GM12875 (cell line): ENCODE results near the gene PTPRG.

ENCODE experiments used
- H3K4me3 ChIP-seq: one replicate; pipeline ENCODE4 v1.5.1; 2011; ENCODE audit warnings: low read depth, low read length, control low read depth
- TF ChIP-seq, protein P1 (sequence below): IDR thresholded peaks from 2 replicates; pipeline ENCODE4 v1.5.1; 2011; ENCODE audit warnings: low read depth, mild to moderate bottlenecking, control low read depth, inconsistent platforms, low read length, moderate library complexity, borderline replicate concordance; ENCODE audit not compliant: insufficient read depth

Gene PTPRG

DNA sequence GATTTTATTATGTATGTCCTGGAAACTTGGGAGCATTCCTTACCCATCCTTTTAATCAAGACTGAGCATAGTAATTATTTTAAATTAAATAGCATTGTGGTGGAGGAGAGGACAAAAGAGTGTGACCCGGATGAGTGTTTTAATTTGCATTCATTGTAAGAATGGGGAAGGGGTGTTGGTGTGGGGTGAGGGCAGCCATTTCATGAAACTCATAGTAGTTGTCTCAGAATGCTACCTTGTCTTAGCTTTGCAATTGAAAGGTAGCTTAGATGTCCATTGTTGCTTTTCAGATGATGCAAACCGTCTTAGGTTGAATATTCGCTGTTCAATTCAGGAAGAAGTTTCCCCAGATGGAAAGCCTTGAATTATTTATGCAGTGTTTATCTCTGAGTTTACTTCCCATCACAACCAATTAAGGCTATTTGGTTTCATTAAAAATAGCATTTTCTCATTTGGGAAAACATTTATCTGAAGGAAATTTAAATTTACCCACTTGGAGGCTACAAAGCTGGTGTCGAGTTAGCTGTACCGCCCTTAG lies 483.6 kb downstream of the PTPRG start:
- no peak overlapping the region for H3K4me3 ChIP-seq
- TF ChIP-seq, protein P1, sequence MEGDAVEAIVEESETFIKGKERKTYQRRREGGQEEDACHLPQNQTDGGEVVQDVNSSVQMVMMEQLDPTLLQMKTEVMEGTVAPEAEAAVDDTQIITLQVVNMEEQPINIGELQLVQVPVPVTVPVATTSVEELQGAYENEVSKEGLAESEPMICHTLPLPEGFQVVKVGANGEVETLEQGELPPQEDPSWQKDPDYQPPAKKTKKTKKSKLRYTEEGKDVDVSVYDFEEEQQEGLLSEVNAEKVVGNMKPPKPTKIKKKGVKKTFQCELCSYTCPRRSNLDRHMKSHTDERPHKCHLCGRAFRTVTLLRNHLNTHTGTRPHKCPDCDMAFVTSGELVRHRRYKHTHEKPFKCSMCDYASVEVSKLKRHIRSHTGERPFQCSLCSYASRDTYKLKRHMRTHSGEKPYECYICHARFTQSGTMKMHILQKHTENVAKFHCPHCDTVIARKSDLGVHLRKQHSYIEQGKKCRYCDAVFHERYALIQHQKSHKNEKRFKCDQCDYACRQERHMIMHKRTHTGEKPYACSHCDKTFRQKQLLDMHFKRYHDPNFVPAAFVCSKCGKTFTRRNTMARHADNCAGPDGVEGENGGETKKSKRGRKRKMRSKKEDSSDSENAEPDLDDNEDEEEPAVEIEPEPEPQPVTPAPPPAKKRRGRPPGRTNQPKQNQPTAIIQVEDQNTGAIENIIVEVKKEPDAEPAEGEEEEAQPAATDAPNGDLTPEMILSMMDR = no peak

DNA sequence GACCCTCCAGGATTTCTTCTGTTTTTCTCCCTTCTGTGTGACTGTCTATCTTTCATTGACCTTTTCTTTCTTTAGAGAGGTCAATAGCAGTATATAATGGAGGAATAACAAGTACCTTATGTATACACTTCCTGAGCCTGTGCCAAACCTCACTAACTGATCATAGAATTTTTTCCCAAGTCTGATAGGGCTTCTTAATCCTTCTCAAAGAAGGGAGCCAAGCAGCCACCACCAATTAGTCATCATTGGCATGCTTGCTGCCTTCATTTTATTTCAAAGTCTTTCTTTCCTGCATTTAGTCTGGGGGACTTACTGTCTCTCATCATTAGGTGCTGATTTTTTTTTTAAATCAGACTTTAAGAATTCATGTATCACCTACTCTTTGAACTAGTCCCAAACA lies 485.0 kb downstream of the PTPRG start:
- H3K4me3 ChIP-seq = no peak overlapping the region
- TF ChIP-seq, protein P1 = no peak

DNA sequence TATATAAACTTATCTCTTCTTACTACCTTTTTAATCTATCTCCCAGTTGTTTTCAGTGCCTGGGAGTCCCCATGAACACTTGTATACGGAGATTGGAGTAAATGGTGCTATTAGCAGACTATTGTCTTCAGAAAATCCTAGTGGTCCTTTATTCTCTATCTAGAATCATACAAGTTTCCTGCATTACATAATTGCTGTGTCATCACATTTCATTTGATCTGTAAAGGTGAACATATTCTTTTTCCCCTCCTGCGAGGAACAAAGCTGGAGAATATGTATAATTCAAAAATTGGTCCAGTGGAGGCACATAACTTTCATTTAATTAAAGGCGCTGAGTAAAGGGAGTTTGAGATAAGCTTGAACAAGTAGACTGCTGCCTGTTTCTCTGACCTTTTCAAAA lies 487.2 kb downstream of the PTPRG start:
- TF ChIP-seq, protein P1 = no peak
- H3K4me3 ChIP-seq = no peak overlapping the region

DNA sequence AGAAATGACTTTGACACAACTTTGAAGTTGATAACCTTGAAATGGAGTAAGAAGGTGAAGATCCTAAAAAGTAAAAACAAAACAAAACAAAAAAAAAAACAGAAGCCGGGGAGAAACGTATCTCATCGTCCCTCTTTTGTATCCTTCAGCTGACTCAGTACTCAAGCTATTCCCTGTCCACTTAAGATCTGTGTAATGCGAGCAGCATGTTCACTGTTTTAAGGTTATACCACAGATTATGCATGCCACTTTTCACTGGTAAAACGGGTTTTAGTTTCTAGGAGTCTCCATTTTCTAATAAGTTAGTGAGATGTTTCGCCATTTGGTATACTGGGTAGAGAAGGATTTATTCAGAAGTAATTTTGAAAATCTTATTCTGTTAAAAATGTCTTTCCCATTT lies 487.7 kb downstream of the PTPRG start:
- TF ChIP-seq, protein P1 = no peak

DNA sequence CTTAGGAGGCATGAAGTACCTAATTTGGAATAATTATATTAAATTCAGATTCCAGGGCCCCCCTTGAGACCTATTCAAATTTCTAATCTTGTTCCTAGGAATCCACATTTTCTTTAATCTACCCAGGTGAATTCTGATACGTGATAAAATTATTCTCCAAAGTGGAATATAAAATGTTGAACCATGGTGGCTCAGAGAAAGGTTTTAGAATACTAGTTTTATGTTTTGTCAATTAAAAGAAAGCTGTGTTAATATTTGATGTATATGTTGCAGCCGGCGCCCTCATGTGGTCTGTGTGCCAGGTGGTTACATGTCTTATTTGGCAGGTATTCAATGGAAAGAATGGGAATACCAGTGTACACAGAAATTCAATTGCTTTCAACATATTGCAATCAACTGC lies 490.1 kb downstream of the PTPRG start:
- TF ChIP-seq, protein P1 = no peak
- H3K4me3 ChIP-seq = no peak overlapping the region

More for the DNA sequence above, 487.7 kb downstream of the PTPRG start:
- H3K4me3 ChIP-seq = no peak overlapping the region

DNA sequence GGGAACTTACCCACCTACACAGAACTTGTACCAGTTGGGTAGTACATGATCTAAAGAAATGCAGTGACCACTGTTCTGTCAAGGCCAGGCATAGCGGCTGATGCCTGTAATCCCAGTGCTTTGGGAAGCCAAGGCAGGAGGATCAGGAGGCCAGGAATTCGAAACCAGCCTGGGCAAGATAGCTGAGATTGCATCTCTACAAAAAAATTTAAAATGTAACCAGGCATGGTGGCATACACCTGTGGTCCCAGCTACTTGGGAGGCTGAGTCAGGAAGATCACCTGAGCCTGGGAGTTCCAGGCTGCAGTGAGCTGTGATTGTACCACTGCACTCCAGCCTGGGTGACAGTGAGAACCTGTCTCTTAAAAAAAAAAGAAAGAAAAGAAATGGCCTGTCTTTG lies 491.0 kb downstream of the PTPRG start:
- H3K4me3 ChIP-seq = no peak overlapping the region
- TF ChIP-seq, protein P1 = no peak

DNA sequence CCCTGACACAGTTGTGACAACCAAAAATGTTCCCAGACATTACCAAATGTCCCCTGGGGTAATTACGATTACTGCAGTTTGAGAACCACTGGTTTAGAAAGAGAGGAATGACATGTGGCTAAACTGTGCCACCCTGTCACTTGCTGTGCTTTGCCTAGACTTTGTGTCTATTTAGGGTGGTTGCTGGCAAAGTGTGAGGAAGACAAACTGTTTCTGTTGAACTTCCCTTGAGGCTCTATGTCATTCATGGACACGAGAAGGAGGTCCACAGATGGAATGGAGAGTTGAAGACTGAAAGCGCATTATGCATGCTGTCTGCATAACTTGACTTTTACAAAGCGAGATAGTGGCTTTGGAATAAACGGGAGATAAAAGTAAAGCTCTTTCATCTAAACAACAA lies 495.3 kb downstream of the PTPRG start:
- TF ChIP-seq, protein P1 = no peak
- no peak overlapping the region for H3K4me3 ChIP-seq
